Measurements from ENCODE around the gene PPP5C.
A peak's percentile ranks its signal among the peaks of the same experiment; 100 is the strongest.
"Not testable (repeated sequence)": the region's sequence is repeated elsewhere in the genome, so short reads cannot be mapped to it uniquely, and the experiment has no call there.

PPP5C gene

DNA sequence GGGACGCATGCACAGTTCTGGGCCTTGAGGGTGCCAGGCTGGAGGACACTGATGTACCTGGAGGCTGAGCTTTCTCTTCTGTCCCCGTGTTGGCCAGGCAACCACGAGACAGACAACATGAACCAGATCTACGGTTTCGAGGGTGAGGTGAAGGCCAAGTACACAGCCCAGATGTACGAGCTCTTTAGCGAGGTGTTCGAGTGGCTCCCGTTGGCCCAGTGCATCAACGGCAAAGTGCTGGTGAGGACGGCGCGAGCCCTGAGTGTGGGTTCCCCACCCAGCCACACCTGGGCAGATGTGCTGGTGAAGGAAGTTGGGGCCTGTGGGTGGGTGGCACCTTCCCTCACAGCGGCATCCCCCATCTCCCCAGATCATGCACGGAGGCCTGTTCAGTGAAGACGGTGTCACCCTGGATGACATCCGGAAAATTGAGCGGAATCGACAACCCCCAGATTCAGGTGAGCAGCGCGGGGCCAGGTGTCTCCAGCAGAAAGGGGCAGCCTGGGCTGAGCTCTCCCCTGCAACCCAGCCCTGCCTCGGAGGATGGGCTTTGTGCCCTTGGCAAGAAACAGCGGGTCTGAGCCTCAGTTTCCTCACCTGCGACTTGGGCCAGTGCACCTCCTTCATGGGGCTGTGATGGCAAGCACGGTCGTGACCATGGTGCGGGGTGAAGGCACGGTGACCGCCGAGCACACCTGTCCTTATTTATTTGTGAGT, 40.3 kb downstream of the PPP5C start:
- DNase-seq = peak; percentile 11

DNA sequence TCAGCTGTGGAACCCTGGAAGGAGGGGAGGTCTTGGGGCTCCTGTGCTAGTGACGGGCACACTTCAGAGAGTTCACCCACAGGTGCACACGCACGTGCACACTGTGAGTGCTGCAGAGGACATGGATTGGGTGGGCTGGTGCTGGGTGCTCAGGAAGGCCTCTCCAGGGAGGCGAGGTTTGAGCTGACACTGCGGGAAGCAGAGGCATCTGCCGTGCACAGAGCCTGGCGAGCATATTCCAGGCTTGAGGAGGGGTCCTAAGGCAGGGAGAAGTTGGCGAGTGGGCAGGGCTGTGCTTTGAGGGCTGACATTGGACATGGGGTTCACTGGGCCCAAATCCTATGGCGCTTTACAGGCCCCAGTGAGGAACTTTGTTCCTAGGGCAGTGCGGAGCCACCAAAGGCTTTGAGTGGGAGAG, 40.8 kb downstream of the PPP5C start:
- peak; percentile 12 for DNase-seq

DNA sequence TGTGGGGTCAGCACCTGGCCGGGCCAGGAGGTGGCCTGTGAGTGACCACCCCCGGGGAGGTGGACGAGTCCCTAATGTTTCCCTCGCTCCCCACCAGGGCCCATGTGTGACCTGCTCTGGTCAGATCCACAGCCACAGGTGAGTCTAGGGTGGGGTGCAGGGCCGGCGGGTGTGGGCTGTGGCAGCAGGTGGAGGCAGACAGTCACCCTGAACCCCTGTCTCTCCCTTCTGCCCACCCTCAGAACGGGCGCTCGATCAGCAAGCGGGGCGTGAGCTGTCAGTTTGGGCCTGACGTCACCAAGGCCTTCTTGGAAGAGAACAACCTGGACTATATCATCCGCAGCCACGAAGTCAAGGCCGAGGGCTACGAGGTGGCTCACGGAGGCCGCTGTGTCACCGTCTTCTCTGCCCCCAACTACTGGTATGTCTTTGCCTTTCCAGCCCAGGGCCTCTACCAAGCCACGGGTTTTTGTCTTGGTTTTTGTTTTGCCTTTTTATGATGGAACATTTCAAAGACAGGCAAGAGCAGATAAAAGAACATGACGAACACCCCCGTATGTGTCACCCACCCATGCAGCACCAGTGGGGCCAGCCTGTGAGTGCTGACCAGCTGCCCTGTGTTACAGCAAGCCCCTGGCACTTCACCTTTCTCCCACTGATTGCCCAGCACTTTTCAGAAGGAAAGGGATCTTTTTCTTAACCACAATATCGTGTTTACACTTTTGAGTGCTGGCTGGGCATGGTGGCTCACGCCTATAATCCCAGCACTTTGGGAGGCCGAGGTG, 41.6 kb downstream of the PPP5C start:
- DNase-seq = peak; percentile 17

DNA sequence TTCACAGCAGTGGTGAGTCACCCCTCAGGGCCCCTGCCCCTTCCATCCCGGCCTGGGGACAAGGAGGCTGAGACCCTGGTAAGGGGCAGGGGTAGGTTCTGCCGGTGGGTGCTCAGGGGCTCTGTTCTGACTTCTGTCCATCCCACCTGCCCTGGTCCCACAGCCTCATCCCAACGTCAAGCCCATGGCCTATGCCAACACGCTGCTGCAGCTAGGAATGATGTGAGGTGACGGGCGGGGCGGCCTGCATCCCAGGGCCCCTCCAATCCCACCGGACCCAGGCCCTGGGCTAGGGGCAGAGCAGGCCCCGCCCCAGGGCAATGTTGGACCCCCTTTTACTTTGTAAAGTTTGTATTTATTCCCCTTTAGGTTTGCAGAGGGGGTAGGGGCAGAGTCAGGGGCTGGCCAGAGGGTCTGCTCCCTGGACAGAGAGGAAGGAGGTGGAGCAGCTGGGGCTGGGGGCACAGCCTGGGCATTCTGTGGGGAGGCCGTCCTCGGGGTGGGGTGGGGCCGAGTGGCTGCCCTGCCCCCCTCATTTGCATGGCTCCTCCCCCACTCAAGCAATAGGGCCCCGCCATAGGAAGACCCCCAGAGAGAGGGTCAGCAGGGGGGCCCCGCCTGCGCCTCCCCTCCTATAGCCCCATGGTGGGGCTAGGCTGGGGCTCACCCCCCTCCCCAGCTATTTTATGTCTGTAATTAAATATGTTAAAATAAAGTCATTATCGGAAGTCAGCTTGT, 43.4 kb downstream of the PPP5C start:
- DNase-seq = no peak

GRCh38 chr19:46390866-46391265, 44.0 kb downstream of the PPP5C start:
- no peak for DNase-seq

- DNase-seq = no peak
Observed at GRCh38 chr19:46391296-46392251, 44.7 kb downstream of the PPP5C start.

DNA sequence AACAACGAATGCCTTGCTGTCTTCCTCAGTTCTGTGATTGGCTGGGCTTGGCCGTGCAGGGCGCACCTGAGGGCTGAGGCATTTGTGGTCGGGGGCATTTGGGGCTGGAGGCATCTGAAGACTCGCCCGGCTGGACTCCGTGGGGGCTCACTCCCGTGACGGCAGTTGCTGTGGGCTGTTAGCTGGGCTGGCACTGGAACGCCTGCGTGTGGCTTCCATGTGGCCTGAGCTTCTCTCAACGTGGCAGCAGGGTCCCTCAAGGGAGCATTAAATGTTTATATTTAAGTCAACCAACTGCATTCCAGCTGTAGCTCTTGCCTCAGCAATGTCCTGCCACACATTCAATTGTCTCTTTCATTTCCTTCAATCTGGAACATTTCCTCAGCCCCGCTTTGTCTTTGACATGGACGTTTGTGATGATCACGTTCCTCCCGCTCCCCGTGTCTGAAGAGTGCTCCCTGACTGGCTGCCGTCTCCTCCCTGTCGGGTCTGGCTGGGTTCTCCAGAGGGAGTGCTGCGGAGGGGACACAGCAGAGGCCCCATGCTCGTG, 45.4 kb downstream of the PPP5C start:
- no peak for DNase-seq

GRCh38 chr19:46392837-46393236, 46.0 kb downstream of the PPP5C start:
- no peak for DNase-seq

GRCh38 chr19:46393456-46394401, 46.8 kb downstream of the PPP5C start:
- no peak for DNase-seq

DNA sequence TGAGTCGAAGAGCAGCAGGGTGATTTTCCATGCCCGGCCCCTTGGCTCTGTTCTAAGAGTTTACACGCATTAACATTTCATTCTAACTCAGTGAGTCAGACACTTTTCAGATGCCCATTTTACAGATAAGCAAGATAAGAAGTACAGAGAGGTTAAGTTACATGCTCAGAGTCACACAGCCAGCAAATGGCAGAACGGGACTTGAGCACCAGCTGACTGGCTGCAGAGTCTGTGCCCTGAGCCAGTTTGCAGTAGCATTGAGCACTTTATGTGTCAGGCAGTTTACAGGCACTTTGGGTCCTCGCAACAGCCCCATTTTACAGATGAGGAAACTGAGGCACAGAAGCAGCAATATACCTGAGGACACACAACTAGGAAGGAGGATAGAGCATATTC, 47.5 kb downstream of the PPP5C start:
- no peak for DNase-seq

DNA sequence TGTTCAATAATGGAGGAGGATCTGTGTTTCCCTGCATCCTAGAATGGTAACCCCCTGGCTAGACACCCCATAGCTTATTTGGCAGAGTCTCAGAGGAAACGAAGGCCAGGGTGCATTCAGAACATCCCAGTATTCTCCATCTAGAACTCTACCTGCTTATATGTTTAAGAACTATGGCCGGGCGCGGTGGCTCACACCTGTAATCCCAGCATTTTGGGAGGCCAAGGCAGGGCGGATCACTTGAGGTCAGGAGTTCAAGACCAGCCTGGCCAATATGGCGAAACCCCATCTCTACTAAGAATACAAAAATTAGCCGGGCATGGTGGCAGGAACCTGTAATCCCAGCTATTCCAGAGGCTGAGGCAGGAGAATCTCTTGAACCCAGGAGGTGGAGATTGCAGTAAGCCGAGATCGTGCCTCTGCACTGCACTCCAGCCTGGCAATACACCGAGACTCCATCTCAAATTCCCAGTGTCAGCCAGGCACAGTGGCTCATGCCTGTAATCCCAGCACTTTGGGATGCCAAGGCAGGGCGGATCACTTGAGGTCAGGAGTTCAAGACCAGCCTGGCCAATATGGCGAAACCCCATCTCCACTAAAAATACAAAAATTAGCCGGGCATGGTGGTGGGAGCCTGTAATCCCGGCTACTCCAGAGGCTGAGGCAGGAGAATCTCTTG, 51.1 kb downstream of the PPP5C start:
- not testable (repeated sequence) for DNase-seq

GRCh38 chr19:46402725-46403124, 55.8 kb downstream of the PPP5C start:
- DNase-seq = no peak

GRCh38 chr19:46404055-46404752, 57.3 kb downstream of the PPP5C start:
- DNase-seq = peak; percentile 84

DNA sequence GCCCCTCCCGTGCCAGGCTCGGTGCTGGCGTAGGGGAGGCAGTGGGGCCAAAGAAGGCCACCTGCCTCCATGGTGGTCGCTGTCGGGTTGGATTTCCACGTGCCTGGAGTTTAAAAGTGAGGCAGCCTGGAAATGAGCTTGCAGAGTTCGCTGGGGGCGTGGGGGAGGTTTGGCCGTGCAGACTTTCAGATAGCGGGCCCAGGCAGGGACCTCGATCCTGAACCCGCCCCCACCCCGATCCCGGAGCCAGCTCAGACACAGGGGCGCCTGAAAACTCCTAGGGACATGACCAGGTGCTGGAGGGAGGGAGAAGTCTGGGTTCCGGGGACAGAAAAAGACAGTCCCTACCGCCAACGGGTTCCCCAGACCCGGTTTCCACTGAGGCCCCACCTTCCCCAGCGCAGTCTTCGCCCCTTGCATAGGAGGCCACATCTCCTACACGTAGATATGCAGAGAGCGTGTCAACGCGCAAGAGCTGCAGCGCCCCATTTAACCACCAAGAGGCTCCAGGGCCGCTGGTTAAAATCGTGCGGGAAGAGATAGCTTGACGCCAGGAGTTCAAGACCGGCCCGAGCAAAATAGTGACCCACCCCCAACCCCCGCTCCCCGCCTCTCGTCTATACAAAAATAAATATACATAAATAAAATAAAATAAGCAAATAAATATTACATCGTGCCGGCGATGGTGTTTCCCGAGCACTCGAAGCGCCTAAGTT, 58.0 kb downstream of the PPP5C start:
- peak; percentile 87 for DNase-seq

DNA sequence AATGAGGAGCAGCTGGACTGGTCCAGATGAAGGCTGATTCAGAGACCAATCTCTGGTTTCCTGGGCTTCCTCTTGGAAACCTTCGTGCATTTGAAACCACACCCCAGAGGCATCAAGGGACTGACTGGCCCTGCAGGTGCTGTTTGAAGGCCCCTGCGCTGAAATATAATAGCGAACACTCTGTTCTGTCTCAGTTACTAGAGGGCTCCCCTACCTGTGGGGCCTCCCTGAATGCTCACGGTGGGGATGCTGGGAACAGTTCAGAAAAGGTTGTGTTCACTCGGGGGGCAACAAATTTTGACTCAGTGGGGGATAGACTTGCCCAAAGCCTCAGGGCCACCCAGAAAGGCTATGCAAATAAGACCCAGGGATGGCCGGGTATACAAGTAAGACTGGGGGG, 60.1 kb downstream of the PPP5C start:
- DNase-seq = no peak

GRCh38 chr19:46407856-46408663, 61.2 kb downstream of the PPP5C start:
- peak; percentile 57 for DNase-seq

DNA sequence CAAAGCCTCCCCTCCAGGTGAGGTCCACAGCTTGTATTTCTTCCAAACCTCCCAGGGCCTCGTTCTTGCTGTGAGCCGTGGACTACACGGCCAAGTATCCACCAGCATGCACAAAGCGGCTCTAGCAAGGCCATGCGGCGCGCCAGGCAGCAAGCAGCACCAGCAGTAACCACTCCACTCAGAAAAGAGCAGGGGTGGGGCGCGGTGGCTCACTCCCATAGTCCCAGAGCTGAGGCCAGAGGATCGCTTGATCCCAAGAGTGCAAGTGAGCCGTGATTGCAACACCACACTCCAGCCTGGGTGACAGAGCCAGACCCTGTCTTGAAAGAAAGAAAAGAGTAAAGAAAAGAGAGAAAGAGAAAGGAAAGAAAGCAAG, 61.8 kb downstream of the PPP5C start:
- DNase-seq = peak; percentile 74

GRCh38 chr19:46409191-46409590, 62.3 kb downstream of the PPP5C start:
- DNase-seq = no peak

Measured in right hindlimb (tissue), 1 donor.